NCI-H510A (cell line): ENCODE data around the gene DZIP3.
A peak's percentile ranks its signal among the peaks of the same experiment; 100 is the strongest.

Experiments used
- DNase-seq: peaks from one replicate; lab custom pipeline; 2025; lab: John Stamatoyannopoulos, UW

The DZIP3 gene

GRCh38 chr3:108589081-108589997 lies at the start of gene DZIP3, which contains the start of gene CIP2A:
Gene DZIP3 (plus strand): TSS chr3:108589722. CDS start chr3:108605407, 15,685 bp downstream.
Gene CIP2A (minus strand): TSS chr3:108589438. CDS start chr3:108589375, 63 bp downstream.
- DNase-seq = peak; percentile 69

- no peak for DNase-seq
Measured at GRCh38 chr3:108546247-108546646, 43.3 kb upstream of the DZIP3 start.

GRCh38 chr3:108546692-108547091 lies 42.8 kb upstream of the DZIP3 start:
- no peak for DNase-seq

GRCh38 chr3:108548304-108548703 lies 41.2 kb upstream of the DZIP3 start:
- DNase-seq = no peak

- no peak for DNase-seq
Measured at GRCh38 chr3:108548886-108549285, 40.6 kb upstream of the DZIP3 start.

GRCh38 chr3:108552267-108553159 lies 37.0 kb upstream of the DZIP3 start:
- no peak for DNase-seq

GRCh38 chr3:108554229-108554628 lies 35.3 kb upstream of the DZIP3 start:
- no peak for DNase-seq

- no peak for DNase-seq
Measured at GRCh38 chr3:108554913-108555571, 34.5 kb upstream of the DZIP3 start.

- no peak for DNase-seq
Measured at GRCh38 chr3:108555966-108556581, 33.4 kb upstream of the DZIP3 start.

GRCh38 chr3:108562565-108562964 lies 27.0 kb upstream of the DZIP3 start:
- no peak for DNase-seq

GRCh38 chr3:108564564-108564963 lies 25.0 kb upstream of the DZIP3 start:
- no peak for DNase-seq

GRCh38 chr3:108565506-108565905 lies 24.0 kb upstream of the DZIP3 start:
- no peak for DNase-seq

- no peak for DNase-seq
Measured at GRCh38 chr3:108566599-108566998, 22.9 kb upstream of the DZIP3 start.

- no peak for DNase-seq
Measured at GRCh38 chr3:108569336-108569735, 20.2 kb upstream of the DZIP3 start.

GRCh38 chr3:108578064-108578463 lies 11.5 kb upstream of the DZIP3 start:
- DNase-seq = no peak

- no peak for DNase-seq
Measured at GRCh38 chr3:108588601-108589000, 921 bp upstream of the DZIP3 start.

GRCh38 chr3:108589998-108590323 lies 439 bp downstream of the DZIP3 start:
- no peak for DNase-seq

GRCh38 chr3:108590460-108590859 lies 938 bp downstream of the DZIP3 start:
- no peak for DNase-seq

- no peak for DNase-seq
Measured at GRCh38 chr3:108595321-108595720, 5.8 kb downstream of the DZIP3 start.

- DNase-seq = no peak
Measured at GRCh38 chr3:108598375-108598774, 8.9 kb downstream of the DZIP3 start.

GRCh38 chr3:108599677-108600409 lies 10.3 kb downstream of the DZIP3 start:
- no peak for DNase-seq
